Measurements from ENCODE around the gene PFN3. TPM values are rescaled to one million over a fixed set of nuclear protein-coding genes. Genes with fewer than 3 reads are reported as not detected.

PFN3 gene
- total RNA-seq, 1 donor from 2014 or later, result not detected

- no peak for DNase-seq (ENCODE audit: low read depth)
- H3K27me3 ChIP-seq (ENCODE audit: control insufficient read depth, insufficient read depth, low read length), result peaks cover 2% of the 10 kb centered on the region
- H3K4me3 ChIP-seq (ENCODE audit: low read depth, low read length), result no peak overlapping the region
- no peaks in the 10 kb centered on the region for H3K36me3 ChIP-seq (ENCODE audit: control insufficient read depth, insufficient read depth, low read length)
- no peak for TF ChIP-seq CTCF (IDR thresholded peaks at IDR 0.05; ENCODE audit: insufficient read depth, low read length, poor library complexity, severe bottlenecking)
Measured at GRCh38 chr5:177356746-177357145, 43.7 kb downstream of the PFN3 start.

DNA sequence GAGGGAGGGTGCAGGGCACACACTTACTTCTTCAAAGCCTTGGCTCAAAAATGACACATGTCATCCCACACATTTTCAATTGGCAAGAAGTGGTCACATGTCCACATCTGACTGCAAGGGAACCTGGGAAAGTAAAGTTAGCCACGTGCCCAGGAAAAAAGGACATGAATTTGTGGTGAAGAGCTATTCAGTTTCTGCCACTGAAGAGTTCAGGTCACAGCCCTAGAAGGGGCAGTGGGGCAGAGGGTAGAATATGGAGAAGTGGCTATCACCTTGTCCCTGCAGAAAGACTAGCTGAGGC is 44.6 kb downstream of the PFN3 start:
- no peak for TF ChIP-seq CTCF (IDR thresholded peaks at IDR 0.05; ENCODE audit: insufficient read depth, low read length, poor library complexity, severe bottlenecking)

DNA sequence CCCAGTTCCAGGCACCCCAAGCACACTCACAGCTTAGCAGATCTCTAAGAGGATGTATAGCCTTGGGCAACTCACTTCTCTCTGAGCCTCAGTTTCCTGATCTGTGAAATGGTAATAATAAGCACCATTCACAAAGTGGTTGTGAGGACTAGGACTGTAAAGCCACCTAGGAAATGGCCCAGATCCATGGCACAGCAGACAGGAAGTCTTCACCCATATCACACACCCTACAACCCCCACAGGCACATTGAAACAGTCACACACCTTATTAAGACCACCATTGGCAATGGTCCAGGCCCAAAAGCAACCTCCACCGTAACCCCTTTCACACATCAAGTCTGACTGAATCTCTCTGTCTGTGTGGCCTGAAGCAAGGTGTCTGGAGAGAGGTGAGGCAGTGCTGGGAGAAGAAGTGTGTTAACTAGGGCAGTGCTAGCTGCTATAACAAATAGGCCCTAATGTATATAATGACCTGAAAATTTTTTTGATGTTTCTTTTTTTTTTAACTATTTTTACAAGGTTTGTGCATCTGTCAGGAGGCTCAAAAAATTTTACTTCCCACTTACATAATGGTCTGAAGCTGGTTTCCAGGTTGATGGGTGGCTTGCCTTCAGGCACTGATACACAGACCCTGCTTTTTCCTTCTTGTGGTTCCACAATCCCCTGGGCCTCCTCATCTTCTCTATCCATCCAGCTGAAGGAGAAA is 45.1 kb downstream of the PFN3 start:
- H3K36me3 ChIP-seq (ENCODE audit: control insufficient read depth, insufficient read depth, low read length), result no peaks in the 10 kb centered on the region
- no peak overlapping the region for H3K4me3 ChIP-seq (ENCODE audit: low read depth, low read length)
- DNase-seq (ENCODE audit: low read depth), result no peak
- TF ChIP-seq CTCF (IDR thresholded peaks at IDR 0.05; ENCODE audit: insufficient read depth, low read length, poor library complexity, severe bottlenecking), result no peak
- peaks cover 2% of the 10 kb centered on the region for H3K27me3 ChIP-seq (ENCODE audit: control insufficient read depth, insufficient read depth, low read length)

More for the DNA sequence above, 44.6 kb downstream of the PFN3 start:
- H3K4me3 ChIP-seq (ENCODE audit: low read depth, low read length), result no peak overlapping the region
- H3K27me3 ChIP-seq (ENCODE audit: control insufficient read depth, insufficient read depth, low read length), result peaks cover 2% of the 10 kb centered on the region
- no peak for DNase-seq (ENCODE audit: low read depth)
- no peaks in the 10 kb centered on the region for H3K36me3 ChIP-seq (ENCODE audit: control insufficient read depth, insufficient read depth, low read length)

- DNase-seq (ENCODE audit: low read depth), result no peak
- Histone ChIP-seq H3K27me3 (ENCODE audit: control insufficient read depth, insufficient read depth, low read length) (peaks cover 2% of the 10 kb centered on the region), H3K4me3 (ENCODE audit: low read depth, low read length) (no peak overlapping the region), H3K36me3 (ENCODE audit: control insufficient read depth, insufficient read depth, low read length) (no peaks in the 10 kb centered on the region)
- no peak for TF ChIP-seq CTCF (IDR thresholded peaks at IDR 0.05; ENCODE audit: insufficient read depth, low read length, poor library complexity, severe bottlenecking)
Measured at GRCh38 chr5:177354711-177355110, 45.8 kb downstream of the PFN3 start.

DNA sequence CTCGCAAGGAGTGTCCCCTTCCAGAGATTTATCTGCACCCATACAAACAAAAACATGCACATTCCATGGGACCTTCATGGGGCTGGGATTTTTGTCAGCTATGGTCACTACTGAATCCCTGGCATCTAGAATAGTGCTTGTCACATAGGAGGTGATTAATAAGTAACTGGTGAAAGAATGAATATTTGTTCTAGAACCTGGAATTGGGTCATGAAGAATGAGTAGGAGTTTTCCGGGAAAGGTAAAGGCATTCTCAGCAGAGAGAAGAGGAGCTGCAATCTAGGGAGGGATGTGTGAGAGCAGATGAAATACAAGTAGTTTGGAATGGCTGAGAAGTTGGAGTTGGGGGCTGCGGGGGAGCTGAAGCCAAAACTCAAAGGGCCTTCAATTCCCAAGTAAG is 46.2 kb downstream of the PFN3 start:
- no peaks in the 10 kb centered on the region for H3K36me3 ChIP-seq (ENCODE audit: control insufficient read depth, insufficient read depth, low read length)
- DNase-seq (ENCODE audit: low read depth), result no peak

More for the DNA sequence above, 46.2 kb downstream of the PFN3 start:
- H3K4me3 ChIP-seq (ENCODE audit: low read depth, low read length), result no peak overlapping the region
- TF ChIP-seq CTCF (IDR thresholded peaks at IDR 0.05; ENCODE audit: insufficient read depth, low read length, poor library complexity, severe bottlenecking), result no peak
- peaks cover 2% of the 10 kb centered on the region for H3K27me3 ChIP-seq (ENCODE audit: control insufficient read depth, insufficient read depth, low read length)
